ENCODE results near the gene MTCH1.
"Not testable (repeated sequence)": the region's sequence is repeated elsewhere in the genome, so short reads cannot be mapped to it uniquely, and the experiment has no call there.

MTCH1 gene

GRCh38 chr6:36947570-36948351, 38.2 kb downstream of the MTCH1 start:
- DNase-seq = no peak

- no peak for DNase-seq
Measured at GRCh38 chr6:36946526-36946925, 39.5 kb downstream of the MTCH1 start.

GRCh38 chr6:36945301-36945700, 40.7 kb downstream of the MTCH1 start:
- no peak for DNase-seq

GRCh38 chr6:36944650-36945049, 41.3 kb downstream of the MTCH1 start:
- no peak for DNase-seq

- DNase-seq = not testable (repeated sequence)
Measured at GRCh38 chr6:36942329-36942728, 43.7 kb downstream of the MTCH1 start.

- not testable (repeated sequence) for DNase-seq
Measured at GRCh38 chr6:36941561-36941960, 44.4 kb downstream of the MTCH1 start.

- no peak for DNase-seq
Measured at GRCh38 chr6:36940027-36940426, 46.0 kb downstream of the MTCH1 start.

- DNase-seq = not testable (repeated sequence)
Measured at GRCh38 chr6:36939005-36939404, 47.0 kb downstream of the MTCH1 start.

- DNase-seq = no peak
Measured at GRCh38 chr6:36938536-36938935, 47.5 kb downstream of the MTCH1 start.

- no peak for DNase-seq
Measured at GRCh38 chr6:36937896-36938295, 48.1 kb downstream of the MTCH1 start.

- DNase-seq = no peak
Measured at GRCh38 chr6:36936824-36937223, 49.2 kb downstream of the MTCH1 start.

- no peak for DNase-seq
Measured at GRCh38 chr6:36934901-36935300, 51.1 kb downstream of the MTCH1 start.

GRCh38 chr6:36933519-36933918, 52.5 kb downstream of the MTCH1 start:
- DNase-seq = no peak

- DNase-seq = no peak
Measured at GRCh38 chr6:36933102-36933501, 52.9 kb downstream of the MTCH1 start.

GRCh38 chr6:36930483-36930882, 55.5 kb downstream of the MTCH1 start:
- no peak for DNase-seq

- peak; percentile 50 for DNase-seq
Measured at GRCh38 chr6:36929607-36930006, 56.4 kb downstream of the MTCH1 start.

GRCh38 chr6:36929152-36929551, 56.8 kb downstream of the MTCH1 start:
- no peak for DNase-seq

- DNase-seq = no peak
Measured at GRCh38 chr6:36928547-36928918, 57.5 kb downstream of the MTCH1 start.

GRCh38 chr6:36927691-36928546, 58.1 kb downstream of the MTCH1 start:
- no peak for DNase-seq

GRCh38 chr6:36926708-36927513, 59.1 kb downstream of the MTCH1 start:
- no peak for DNase-seq

GRCh38 chr6:36925809-36926208, 60.2 kb downstream of the MTCH1 start:
- no peak for DNase-seq

- no peak for DNase-seq
Measured at GRCh38 chr6:36924778-36925374, 61.1 kb downstream of the MTCH1 start.

- no peak for DNase-seq
Measured at GRCh38 chr6:36924131-36924530, 61.9 kb downstream of the MTCH1 start.

Measured in NCI-H2171 treated with DMSO at 0.1 percent for 48 hours (cell line).